ENCODE data around the gene ZNF492. TPM values are rescaled to one million over a fixed set of nuclear protein-coding genes. Genes with fewer than 3 reads are reported as not detected.
"Not testable (repeated sequence)": the region's sequence is repeated elsewhere in the genome, so short reads cannot be mapped to it uniquely, and the experiment has no call there.

Gene ZNF492
- polyA plus RNA-seq (2012; ENCODE audit: low read depth, missing spikeins), result not detected

GRCh38 chr19:22633706-22634449 is at the start of gene ZNF492:
ZNF492 (plus strand) TSS chr19:22634324; CDS start chr19:22653400, 19,076 bp downstream.
- not testable (repeated sequence) for DNase-seq (ENCODE audit: insufficient read length, low spot score); FAIRE-seq

GRCh38 chr19:22595422-22595821 is 38.7 kb upstream of the ZNF492 start:
- DNase-seq (ENCODE audit: insufficient read length, low spot score) (no peak), FAIRE-seq (no peak)
- no peak for TF ChIP-seq POLR2A (IDR thresholded peaks at IDR 0.05; ENCODE audit: low read depth, low read length)
- TF ChIP-seq TAF1 (IDR thresholded peaks at IDR 0.05; ENCODE audit: low read depth, low read length), result no peak
- TF ChIP-seq PAX5 (IDR thresholded peaks at IDR 0.05; ENCODE audit: insufficient read depth, low read length, severe bottlenecking), result no peak
- TF ChIP-seq POLR2AphosphoS5 (IDR thresholded peaks at IDR 0.05; ENCODE audit: low read depth, low read length), result no peak
- TF ChIP-seq SPI1 (IDR thresholded peaks at IDR 0.05; ENCODE audit: low read depth, low read length), result no peak
- TF ChIP-seq POU2F2 (IDR thresholded peaks at IDR 0.05; ENCODE audit: low read depth, low read length), result no peak

GRCh38 chr19:22595918-22596341 is 38.2 kb upstream of the ZNF492 start:
- no peak for TF ChIP-seq POLR2A (IDR thresholded peaks at IDR 0.05; ENCODE audit: low read depth, low read length)
- no peak for TF ChIP-seq TAF1 (IDR thresholded peaks at IDR 0.05; ENCODE audit: low read depth, low read length)
- TF ChIP-seq SPI1 (IDR thresholded peaks at IDR 0.05; ENCODE audit: low read depth, low read length), result no peak
- TF ChIP-seq PAX5 (IDR thresholded peaks at IDR 0.05; ENCODE audit: insufficient read depth, low read length, severe bottlenecking), result no peak
- no peak for TF ChIP-seq POU2F2 (IDR thresholded peaks at IDR 0.05; ENCODE audit: low read depth, low read length)
- no peak for TF ChIP-seq POLR2AphosphoS5 (IDR thresholded peaks at IDR 0.05; ENCODE audit: low read depth, low read length)
- FAIRE-seq, result no peak
- DNase-seq (ENCODE audit: insufficient read length, low spot score), result no peak

GRCh38 chr19:22600690-22601648 is 33.2 kb upstream of the ZNF492 start:
- no peak for FAIRE-seq
- no peak for TF ChIP-seq TAF1 (IDR thresholded peaks at IDR 0.05; ENCODE audit: low read depth, low read length)
- TF ChIP-seq SPI1 (IDR thresholded peaks at IDR 0.05; ENCODE audit: low read depth, low read length), result no peak
- no peak for TF ChIP-seq PAX5 (IDR thresholded peaks at IDR 0.05; ENCODE audit: insufficient read depth, low read length, severe bottlenecking)
- TF ChIP-seq POU2F2 (IDR thresholded peaks at IDR 0.05; ENCODE audit: low read depth, low read length), result no peak
- no peak for TF ChIP-seq POLR2AphosphoS5 (IDR thresholded peaks at IDR 0.05; ENCODE audit: low read depth, low read length)
- TF ChIP-seq POLR2A (IDR thresholded peaks at IDR 0.05; ENCODE audit: low read depth, low read length), result no peak
- DNase-seq (ENCODE audit: insufficient read length, low spot score), result no peak

GRCh38 chr19:22601906-22602630 is 32.1 kb upstream of the ZNF492 start:
- TF ChIP-seq POU2F2 (IDR thresholded peaks at IDR 0.05; ENCODE audit: low read depth, low read length) (no peak), TAF1 (IDR thresholded peaks at IDR 0.05; ENCODE audit: low read depth, low read length) (no peak), POLR2A (IDR thresholded peaks at IDR 0.05; ENCODE audit: low read depth, low read length) (no peak), SPI1 (IDR thresholded peaks at IDR 0.05; ENCODE audit: low read depth, low read length) (no peak), PAX5 (IDR thresholded peaks at IDR 0.05; ENCODE audit: insufficient read depth, low read length, severe bottlenecking) (no peak), POLR2AphosphoS5 (IDR thresholded peaks at IDR 0.05; ENCODE audit: low read depth, low read length) (no peak)
- FAIRE-seq, result no peak
- no peak for DNase-seq (ENCODE audit: insufficient read length, low spot score)

GRCh38 chr19:22602631-22603272 is 31.4 kb upstream of the ZNF492 start:
- TF ChIP-seq PAX5 (IDR thresholded peaks at IDR 0.05; ENCODE audit: insufficient read depth, low read length, severe bottlenecking) (no peak), POLR2A (IDR thresholded peaks at IDR 0.05; ENCODE audit: low read depth, low read length) (no peak), TAF1 (IDR thresholded peaks at IDR 0.05; ENCODE audit: low read depth, low read length) (no peak), POU2F2 (IDR thresholded peaks at IDR 0.05; ENCODE audit: low read depth, low read length) (no peak), POLR2AphosphoS5 (IDR thresholded peaks at IDR 0.05; ENCODE audit: low read depth, low read length) (no peak), SPI1 (IDR thresholded peaks at IDR 0.05; ENCODE audit: low read depth, low read length) (no peak)
- DNase-seq (ENCODE audit: insufficient read length, low spot score) (no peak), FAIRE-seq (no peak)

- TF ChIP-seq POLR2A (IDR thresholded peaks at IDR 0.05; ENCODE audit: low read depth, low read length) (no peak), POLR2AphosphoS5 (IDR thresholded peaks at IDR 0.05; ENCODE audit: low read depth, low read length) (no peak), TAF1 (IDR thresholded peaks at IDR 0.05; ENCODE audit: low read depth, low read length) (no peak), SPI1 (IDR thresholded peaks at IDR 0.05; ENCODE audit: low read depth, low read length) (no peak)
- DNase-seq (ENCODE audit: insufficient read length, low spot score) (no peak), FAIRE-seq (no peak)
Observed at GRCh38 chr19:22603518-22604440, 30.3 kb upstream of the ZNF492 start.

All from GM12891 (cell line).